Hepatocyte (in vitro differentiated cells): ENCODE data around the gene HDHD5.

Source experiments
- EZH2 ChIP-seq: fragments of 200-600 bp; sonication (generic); IDR thresholded peaks from 2 replicates; pipeline ENCODE4 v1.6.1; 2016; ENCODE audit warnings: antibody characterized with exemption, mild to moderate bottlenecking, borderline replicate concordance
- EZH2phosphoT487 ChIP-seq: fragments of 200-600 bp; sonication (generic); IDR thresholded peaks from one replicate; pipeline ENCODE4 v1.6.1; 2018; ENCODE audit warnings: antibody characterized with exemption, mild to moderate bottlenecking, low read depth, moderate library complexity; ENCODE audit not compliant: unreplicated experiment, severe bottlenecking
- TF ChIP-seq, protein P1 (sequence below): fragments of 200-600 bp; sonication (generic); IDR thresholded peaks from 2 replicates; pipeline ENCODE4 v1.5.1; 2016; ENCODE audit warnings: antibody characterized with exemption, mild to moderate bottlenecking; ENCODE audit not compliant: poor library complexity

GRCh38 chr22:17176715-17177114 lies 17.6 kb upstream of the HDHD5 start:
- TF ChIP-seq EZH2phosphoT487 (no peak), EZH2 (no peak)
- TF ChIP-seq, protein P1, sequence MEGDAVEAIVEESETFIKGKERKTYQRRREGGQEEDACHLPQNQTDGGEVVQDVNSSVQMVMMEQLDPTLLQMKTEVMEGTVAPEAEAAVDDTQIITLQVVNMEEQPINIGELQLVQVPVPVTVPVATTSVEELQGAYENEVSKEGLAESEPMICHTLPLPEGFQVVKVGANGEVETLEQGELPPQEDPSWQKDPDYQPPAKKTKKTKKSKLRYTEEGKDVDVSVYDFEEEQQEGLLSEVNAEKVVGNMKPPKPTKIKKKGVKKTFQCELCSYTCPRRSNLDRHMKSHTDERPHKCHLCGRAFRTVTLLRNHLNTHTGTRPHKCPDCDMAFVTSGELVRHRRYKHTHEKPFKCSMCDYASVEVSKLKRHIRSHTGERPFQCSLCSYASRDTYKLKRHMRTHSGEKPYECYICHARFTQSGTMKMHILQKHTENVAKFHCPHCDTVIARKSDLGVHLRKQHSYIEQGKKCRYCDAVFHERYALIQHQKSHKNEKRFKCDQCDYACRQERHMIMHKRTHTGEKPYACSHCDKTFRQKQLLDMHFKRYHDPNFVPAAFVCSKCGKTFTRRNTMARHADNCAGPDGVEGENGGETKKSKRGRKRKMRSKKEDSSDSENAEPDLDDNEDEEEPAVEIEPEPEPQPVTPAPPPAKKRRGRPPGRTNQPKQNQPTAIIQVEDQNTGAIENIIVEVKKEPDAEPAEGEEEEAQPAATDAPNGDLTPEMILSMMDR: no peak
